Vagina (tissue), 2 donors: ENCODE results near the gene TMEM145. TPM values are rescaled to one million over a fixed set of nuclear protein-coding genes. Genes with fewer than 3 reads are reported as not detected.

Experiments
- DNase-seq, 2 donors: peaks; one replicate each; pipeline ENCODE4 v3.0.0-alpha.2; 2017; ENCODE audit errors: extremely low spot score in 2 of 2
- H3K27ac ChIP-seq: fragments of 200-600 bp; sonication (generic); one replicate; pipeline ENCODE4 v1.5.1; 2019
- H3K27me3 ChIP-seq: fragments of 200-600 bp; sonication (generic); one replicate; pipeline ENCODE4 v1.5.1; 2019
- H3K36me3 ChIP-seq, 2 donors: fragments of 200-600 bp; sonication (generic); one replicate each; pipeline ENCODE4 v1.5.1; 2017 to 2019
- H3K4me1 ChIP-seq: fragments of 200-600 bp; sonication (generic); one replicate; pipeline ENCODE4 v1.5.1; 2019
- H3K4me3 ChIP-seq, 2 donors: fragments of 200-600 bp; sonication (generic); 1 replicate in 1 of 2; 2 replicates in 1 of 2; pipeline ENCODE4 v1.5.1; 2016 to 2019
- H3K9me3 ChIP-seq: fragments of 200-600 bp; sonication (generic); one replicate; pipeline ENCODE4 v1.5.1; 2019
- POLR2A ChIP-seq, 2 donors: fragments of 450-650 bp; IDR thresholded peaks; one replicate each; pipeline ENCODE4 v1.6.1; 2017; ENCODE audit warnings: antibody characterized with exemption in 2 of 2, mild to moderate bottlenecking in 2 of 2, moderate library complexity in 2 of 2
- POLR2AphosphoS5 ChIP-seq, 2 donors: sonication (generic); formaldehyde crosslinking; IDR thresholded peaks; one replicate each; pipeline ENCODE4 v1.9.0; 2017; ENCODE audit warnings: antibody characterized with exemption in 2 of 2, mild to moderate bottlenecking in 2 of 2, low read depth in 1 of 2; ENCODE audit not compliant: insufficient read depth in 1 of 2
- intact Hi-C: fragments of 100-400 bp; cut with DNase I; formaldehyde crosslinking; loops from one replicate; pipeline ENCODE4 v1.15.1; 2023
- total RNA-seq: library from RNA; depleted of rRNA; stranded (reverse); fragments of >200 nt; gene quantifications from one replicate; pipeline ENCODE4 v1.2.3, GENCODE V29; 2016
- TF ChIP-seq, protein P1 (sequence below), 3 experiments: fragments of 450-650 bp in 2 of 3; fragments of 200-600 bp in 1 of 3; sonication (generic) in 1 of 3; IDR thresholded peaks; one replicate each; pipeline ENCODE4 v1.5.1; 2017 to 2019; ENCODE audit warnings: antibody characterized with exemption in 3 of 3, mild to moderate bottlenecking in 2 of 3, moderate library complexity in 2 of 3

TMEM145 gene
- total RNA-seq, 1 donor from 2014 or later: not detected

- Histone ChIP-seq H3K4me3 (no peak overlapping the region), H3K9me3 (no peaks in the 10 kb centered on the region), H3K4me1 (peaks cover 86% of the 10 kb centered on the region), H3K36me3 (peaks cover 0 to 28% of the 10 kb centered on the region in 2 donors), H3K27me3 (no peaks in the 10 kb centered on the region), H3K27ac (no peak overlapping the region)
- TF ChIP-seq POLR2A (IDR thresholded peaks at IDR 0.05) (no peak), POLR2AphosphoS5 (IDR thresholded peaks at IDR 0.05; ENCODE audit: insufficient read depth in 1 of 2, low read depth in 1 of 2) (no peak)
- TF ChIP-seq, protein P1, sequence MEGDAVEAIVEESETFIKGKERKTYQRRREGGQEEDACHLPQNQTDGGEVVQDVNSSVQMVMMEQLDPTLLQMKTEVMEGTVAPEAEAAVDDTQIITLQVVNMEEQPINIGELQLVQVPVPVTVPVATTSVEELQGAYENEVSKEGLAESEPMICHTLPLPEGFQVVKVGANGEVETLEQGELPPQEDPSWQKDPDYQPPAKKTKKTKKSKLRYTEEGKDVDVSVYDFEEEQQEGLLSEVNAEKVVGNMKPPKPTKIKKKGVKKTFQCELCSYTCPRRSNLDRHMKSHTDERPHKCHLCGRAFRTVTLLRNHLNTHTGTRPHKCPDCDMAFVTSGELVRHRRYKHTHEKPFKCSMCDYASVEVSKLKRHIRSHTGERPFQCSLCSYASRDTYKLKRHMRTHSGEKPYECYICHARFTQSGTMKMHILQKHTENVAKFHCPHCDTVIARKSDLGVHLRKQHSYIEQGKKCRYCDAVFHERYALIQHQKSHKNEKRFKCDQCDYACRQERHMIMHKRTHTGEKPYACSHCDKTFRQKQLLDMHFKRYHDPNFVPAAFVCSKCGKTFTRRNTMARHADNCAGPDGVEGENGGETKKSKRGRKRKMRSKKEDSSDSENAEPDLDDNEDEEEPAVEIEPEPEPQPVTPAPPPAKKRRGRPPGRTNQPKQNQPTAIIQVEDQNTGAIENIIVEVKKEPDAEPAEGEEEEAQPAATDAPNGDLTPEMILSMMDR (IDR thresholded peaks at IDR 0.05): no peak
- intact Hi-C loops: no loop called here
- no peak for DNase-seq
Measured at GRCh38 chr19:42275103-42275502, 38.0 kb upstream of the TMEM145 start.

DNA sequence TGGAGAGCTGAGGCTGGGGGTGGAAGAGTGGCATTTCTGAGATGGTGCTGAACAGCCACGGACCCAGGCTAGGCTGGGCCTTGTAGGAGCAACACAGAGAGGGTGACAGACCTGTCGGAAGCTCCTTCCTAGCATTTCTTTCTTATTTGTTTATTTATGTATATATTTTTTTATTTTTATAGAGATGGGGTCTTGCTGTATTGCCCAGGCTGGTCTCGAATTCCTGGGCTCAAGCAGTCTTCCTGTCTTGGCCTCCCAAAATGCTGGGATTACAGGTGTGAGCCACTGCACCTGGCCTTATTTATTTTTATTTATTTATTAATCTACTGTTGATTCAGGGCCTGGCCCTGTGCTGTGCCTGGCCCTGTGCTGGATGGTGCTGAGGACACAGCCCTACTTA lies 37.6 kb upstream of the TMEM145 start:
- no peak for TF ChIP-seq POLR2AphosphoS5 (IDR thresholded peaks at IDR 0.05; ENCODE audit: insufficient read depth in 1 of 2, low read depth in 1 of 2)
- no peak for TF ChIP-seq POLR2A (IDR thresholded peaks at IDR 0.05)
- Histone ChIP-seq H3K27ac (no peak overlapping the region), H3K9me3 (no peaks in the 10 kb centered on the region), H3K36me3 (peaks cover 0 to 28% of the 10 kb centered on the region in 2 donors), H3K4me1 (peaks cover 82% of the 10 kb centered on the region), H3K4me3 (no peak overlapping the region), H3K27me3 (no peaks in the 10 kb centered on the region)
- intact Hi-C loops: no loop called here
- DNase-seq: no peak

DNA sequence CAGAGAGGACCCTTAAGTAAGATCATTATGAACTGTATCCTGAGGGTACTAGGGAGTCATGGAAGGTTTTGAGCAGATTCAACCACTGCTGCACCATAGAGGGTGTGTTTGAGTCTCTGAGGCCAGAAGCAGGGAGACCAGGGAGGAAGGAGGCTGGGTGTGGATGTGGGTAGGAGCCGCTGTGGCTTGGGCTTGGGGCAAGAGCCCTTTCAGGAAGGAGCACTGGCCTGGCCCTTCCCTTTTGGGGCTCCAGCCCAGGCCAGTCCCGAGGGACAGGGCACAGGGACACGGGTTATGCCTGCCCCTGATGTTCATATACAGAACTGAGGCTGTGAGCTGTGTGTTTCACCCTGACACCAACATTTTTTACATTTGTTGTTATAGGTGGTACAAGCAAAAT lies 36.8 kb upstream of the TMEM145 start:
- peaks cover 0 to 28% of the 10 kb centered on the region in 2 donors for H3K36me3 ChIP-seq
- TF ChIP-seq POLR2A (IDR thresholded peaks at IDR 0.05) (no peak), POLR2AphosphoS5 (IDR thresholded peaks at IDR 0.05; ENCODE audit: insufficient read depth in 1 of 2, low read depth in 1 of 2) (no peak)
- TF ChIP-seq, protein P1 (IDR thresholded peaks at IDR 0.05): no peak
- peaks cover 79% of the 10 kb centered on the region for H3K4me1 ChIP-seq
- no peak for DNase-seq
- peak overlapping the region; percentile 100 for H3K27ac ChIP-seq
- H3K4me3 ChIP-seq: no peak overlapping the region
- intact Hi-C loops: no loop called here
- no peaks in the 10 kb centered on the region for H3K9me3 ChIP-seq
- no peaks in the 10 kb centered on the region for H3K27me3 ChIP-seq

DNA sequence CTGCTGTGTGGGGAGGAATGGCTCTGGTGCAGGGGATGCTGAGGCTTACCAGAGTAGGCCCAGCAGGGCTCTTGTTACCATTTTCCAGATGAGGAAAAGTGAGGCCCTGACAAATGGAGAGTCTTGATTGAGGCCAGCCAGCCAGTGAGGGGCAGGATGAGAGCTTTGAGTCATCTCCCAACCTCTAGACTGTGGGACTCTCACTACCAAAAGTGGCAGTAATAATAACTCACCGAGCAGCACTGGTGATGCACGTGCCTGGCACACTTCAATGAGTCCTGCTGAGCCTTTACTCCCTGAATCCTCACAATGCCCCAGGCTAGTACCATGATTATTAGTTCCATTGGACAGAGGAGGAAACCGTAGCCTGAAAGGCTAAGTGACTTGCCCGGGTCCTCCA lies 36.3 kb upstream of the TMEM145 start:
- intact Hi-C loops: no loop called here
- Histone ChIP-seq H3K4me1 (peaks cover 79% of the 10 kb centered on the region), H3K36me3 (peaks cover 0 to 28% of the 10 kb centered on the region in 2 donors), H3K9me3 (no peaks in the 10 kb centered on the region), H3K4me3 (no peak overlapping the region), H3K27ac (peak overlapping the region; percentile 100), H3K27me3 (no peaks in the 10 kb centered on the region)
- no peak for DNase-seq
- no peak for TF ChIP-seq POLR2A (IDR thresholded peaks at IDR 0.05)
- TF ChIP-seq POLR2AphosphoS5 (IDR thresholded peaks at IDR 0.05; ENCODE audit: insufficient read depth in 1 of 2, low read depth in 1 of 2): no peak
- TF ChIP-seq, protein P1 (IDR thresholded peaks at IDR 0.05): no peak

DNA sequence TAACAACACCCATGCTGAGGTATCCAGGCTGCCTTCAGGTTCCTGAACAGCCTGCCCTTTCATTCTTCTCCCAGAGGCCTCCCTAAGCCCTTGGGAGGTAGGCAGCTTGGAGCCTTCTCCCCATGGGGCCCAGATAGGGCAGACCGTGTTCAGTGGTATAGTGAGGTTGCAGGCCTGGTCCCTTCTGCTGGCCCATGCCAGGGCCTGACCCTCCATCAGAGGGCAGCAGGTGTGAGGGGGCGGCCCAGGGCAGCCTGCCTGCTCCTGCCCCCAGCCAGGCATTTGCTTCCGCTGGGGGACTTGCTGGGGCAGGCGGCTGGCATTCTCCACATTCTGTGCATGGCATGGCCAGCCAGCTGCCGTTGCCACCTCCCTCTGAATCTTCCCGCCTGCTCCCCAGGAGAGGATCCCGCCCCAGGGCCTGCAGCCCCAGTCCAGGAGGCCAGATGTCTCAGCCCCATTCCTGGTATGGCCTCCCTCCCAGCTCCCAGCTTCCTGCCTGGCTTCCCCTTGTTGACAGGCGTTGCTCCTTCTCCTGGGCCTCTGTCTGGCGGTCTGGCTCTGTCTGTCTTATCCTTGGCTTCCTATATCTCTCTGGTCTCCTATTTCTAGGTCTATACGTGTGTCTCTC lies 35.2 kb upstream of the TMEM145 start:
- no peak for DNase-seq
- no peak for TF ChIP-seq POLR2AphosphoS5 (IDR thresholded peaks at IDR 0.05; ENCODE audit: insufficient read depth in 1 of 2, low read depth in 1 of 2)
- no peak for TF ChIP-seq POLR2A (IDR thresholded peaks at IDR 0.05)
- TF ChIP-seq, protein P1 (IDR thresholded peaks at IDR 0.05): no peak
- no peak overlapping the region for H3K4me3 ChIP-seq
- H3K27me3 ChIP-seq: no peaks in the 10 kb centered on the region
- peaks cover 85% of the 10 kb centered on the region for H3K4me1 ChIP-seq
- intact Hi-C loops: no loop called here
- H3K9me3 ChIP-seq: no peaks in the 10 kb centered on the region
- H3K27ac ChIP-seq: peak overlapping the region; percentile 100
- H3K36me3 ChIP-seq: peaks cover 0 to 25% of the 10 kb centered on the region in 2 donors
